GM10266 (cell line): ENCODE measurements around the gene SYCE3.

Experiments
- DNase-seq: peaks from one replicate; pipeline ENCODE4 v3.0.0; 2012; ENCODE audit errors: extremely low spot score
- CTCF ChIP-seq: IDR thresholded peaks from 2 replicates; pipeline ENCODE4 v1.5.1; 2012; ENCODE audit warnings: mild to moderate bottlenecking, low read depth; ENCODE audit not compliant: control insufficient read depth, insufficient read depth; ENCODE audit errors: missing control alignments

Gene SYCE3

GRCh38 chr22:50504369-50505211 lies 58.1 kb downstream of the SYCE3 start:
- no peak for TF ChIP-seq CTCF
- no peak for DNase-seq

- TF ChIP-seq CTCF, result no peak
- DNase-seq, result no peak
Observed at GRCh38 chr22:50503475-50504145, 59.1 kb downstream of the SYCE3 start.

- DNase-seq, result no peak
- TF ChIP-seq CTCF, result no peak
Observed at GRCh38 chr22:50502628-50503474, 59.9 kb downstream of the SYCE3 start.

GRCh38 chr22:50502096-50502495 lies 60.6 kb downstream of the SYCE3 start:
- TF ChIP-seq CTCF, result no peak

More at GRCh38 chr22:50502096-50502495, 60.6 kb downstream of the SYCE3 start:
- DNase-seq, result no peak
